Esophagus (tissue), 2 donors: ENCODE results near the gene XK. TPM values are rescaled to one million over a fixed set of nuclear protein-coding genes. Genes with fewer than 3 reads are reported as not detected.

Experiments
- H3K27ac ChIP-seq, 2 donors: one replicate each; pipeline ENCODE4 v1.5.1; 2013; ENCODE audit warnings: low read depth in 2 of 2, mild to moderate bottlenecking in 2 of 2, inconsistent platforms in 1 of 2, low read length in 1 of 2, moderate library complexity in 1 of 2
- H3K27me3 ChIP-seq, 2 donors: one replicate each; pipeline ENCODE4 v1.6.1; 2013; ENCODE audit warnings: low read length in 2 of 2, control low read depth in 1 of 2, mild to moderate bottlenecking in 1 of 2; ENCODE audit not compliant: insufficient read depth in 2 of 2, control insufficient read depth in 1 of 2
- H3K36me3 ChIP-seq, 2 donors: one replicate each; pipeline ENCODE4 v1.6.1; 2013; ENCODE audit warnings: low read length in 1 of 2; ENCODE audit not compliant: control insufficient read depth in 2 of 2, insufficient read depth in 2 of 2
- H3K4me1 ChIP-seq, 2 donors: one replicate each; pipeline ENCODE4 v1.6.1; 2013; ENCODE audit warnings: low read length in 1 of 2; ENCODE audit not compliant: control insufficient read depth in 2 of 2, insufficient read depth in 2 of 2
- H3K4me3 ChIP-seq, 2 donors: one replicate each; pipeline ENCODE4 v1.5.1; 2013; ENCODE audit warnings: low read length in 2 of 2, mild to moderate bottlenecking in 2 of 2, low read depth in 1 of 2, moderate library complexity in 1 of 2
- H3K9me3 ChIP-seq, 2 donors: one replicate each; pipeline ENCODE4 v1.6.1; 2013; ENCODE audit warnings: mild to moderate bottlenecking in 2 of 2, low read depth in 1 of 2, low read length in 1 of 2, moderate library complexity in 1 of 2; ENCODE audit not compliant: control insufficient read depth in 2 of 2, insufficient read depth in 1 of 2
- WGBS, 2 donors: extraction: QIAGEN DNeasy Blood & Tissue Kit; methylation state at CpG; one replicate each; pipeline ENCODE4 v1.1.7; 2013; 5-methylcytosine and 5-hydroxymethylcytosine counted together
- polyA plus RNA-seq, 2 donors: library from polyadenylated mRNA; stranded (reverse); fragments of 200-250 nt; gene quantifications; one replicate each; pipeline ENCODE4 v1.2.3, GENCODE V29; 2013
- donor health status: healthy with polysubstance abuse.
- donor health status: Bipolar disorder and iron deficiency.

Gene XK
- polyA plus RNA-seq, 2 donors, result 0.61 to 1.5 TPM

DNA sequence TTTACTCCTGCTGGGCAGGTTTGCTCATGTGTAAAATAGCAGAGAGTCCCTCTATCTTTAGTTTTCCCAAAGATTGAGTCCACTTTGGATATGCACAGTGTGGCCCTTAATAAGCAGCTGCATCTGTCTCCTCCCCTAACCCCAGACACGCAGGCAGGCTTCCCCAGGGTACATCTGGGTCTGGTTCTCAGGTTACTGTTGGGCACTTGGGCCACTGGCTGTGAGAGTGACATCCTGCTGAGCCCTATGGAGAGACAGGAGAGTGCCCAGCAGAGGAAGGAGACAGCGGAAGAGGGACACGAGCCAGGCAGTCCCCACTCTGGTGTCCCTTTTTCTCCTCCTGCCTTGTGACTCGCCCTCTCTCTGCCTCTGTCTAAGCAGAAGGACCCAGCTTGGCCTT is 16.0 kb downstream of the XK start:
- no peaks in the 10 kb centered on the region for H3K36me3 ChIP-seq
- H3K4me1 ChIP-seq, result peaks cover 0 to 2% of the 10 kb centered on the region in 2 donors
- WGBS, 2 donors, result 70 to 79% methylated on average over 4 of the region's 4 CpGs

DNA sequence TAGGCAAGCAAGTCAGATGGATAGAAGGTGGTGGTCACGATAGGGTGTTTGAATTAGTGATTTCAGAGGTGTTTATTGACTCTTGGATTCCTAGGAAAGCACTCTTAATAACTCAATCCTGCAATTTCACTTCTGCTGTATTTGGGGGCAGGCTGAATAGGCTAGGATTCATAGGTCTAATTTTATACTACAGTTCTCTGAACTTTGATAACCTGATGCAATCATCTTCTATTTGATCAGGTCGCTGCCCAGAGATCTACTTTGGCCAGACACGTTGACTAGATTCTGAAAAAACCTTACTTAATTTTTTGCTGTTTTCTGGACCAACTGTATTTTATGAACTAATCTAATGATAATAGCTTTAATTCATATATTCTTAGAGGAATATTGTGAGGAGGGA is 26.4 kb downstream of the XK start:
- Histone ChIP-seq H3K27me3 (peaks cover 0 to 5% of the 10 kb centered on the region in 2 donors), H3K36me3 (no peaks in the 10 kb centered on the region), H3K27ac (no peak overlapping the region), H3K9me3 (no peaks in the 10 kb centered on the region), H3K4me1 (no peaks in the 10 kb centered on the region), H3K4me3 (no peak overlapping the region)
- WGBS, 2 donors, result 57 to 81% methylated on average over 3 of the region's 3 CpGs

More for the DNA sequence above, 16.0 kb downstream of the XK start:
- Histone ChIP-seq H3K27ac (no peak overlapping the region), H3K27me3 (peaks cover 0 to 3% of the 10 kb centered on the region in 2 donors), H3K9me3 (no peaks in the 10 kb centered on the region), H3K4me3 (no peak overlapping the region)

DNA sequence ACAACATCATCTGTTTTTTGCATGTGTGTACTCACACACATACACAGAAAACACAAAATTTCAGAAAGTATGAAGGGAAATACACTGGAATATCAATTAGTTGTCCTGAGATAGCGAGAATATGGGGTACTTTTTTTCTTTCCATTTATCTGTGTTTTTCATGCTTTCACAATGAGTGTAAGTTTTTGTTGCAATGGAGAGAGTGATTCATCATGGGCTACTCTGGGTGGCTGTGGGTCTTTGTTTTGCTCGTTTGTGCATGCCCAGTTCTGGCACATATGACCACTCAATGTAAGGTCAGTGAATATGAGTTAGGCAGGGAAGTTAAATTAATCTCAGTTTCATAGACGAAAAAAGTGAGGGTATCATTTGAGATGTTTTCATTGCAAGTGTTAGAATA is 26.9 kb downstream of the XK start:
- no peak overlapping the region for H3K27ac ChIP-seq
- peaks cover 0 to 5% of the 10 kb centered on the region in 2 donors for H3K27me3 ChIP-seq
- H3K36me3 ChIP-seq, result no peaks in the 10 kb centered on the region
- 53 to 67% methylated on average over 3 of the region's 3 CpGs for WGBS, 2 donors
- no peaks in the 10 kb centered on the region for H3K9me3 ChIP-seq
- H3K4me1 ChIP-seq, result no peaks in the 10 kb centered on the region
- H3K4me3 ChIP-seq, result no peak overlapping the region

DNA sequence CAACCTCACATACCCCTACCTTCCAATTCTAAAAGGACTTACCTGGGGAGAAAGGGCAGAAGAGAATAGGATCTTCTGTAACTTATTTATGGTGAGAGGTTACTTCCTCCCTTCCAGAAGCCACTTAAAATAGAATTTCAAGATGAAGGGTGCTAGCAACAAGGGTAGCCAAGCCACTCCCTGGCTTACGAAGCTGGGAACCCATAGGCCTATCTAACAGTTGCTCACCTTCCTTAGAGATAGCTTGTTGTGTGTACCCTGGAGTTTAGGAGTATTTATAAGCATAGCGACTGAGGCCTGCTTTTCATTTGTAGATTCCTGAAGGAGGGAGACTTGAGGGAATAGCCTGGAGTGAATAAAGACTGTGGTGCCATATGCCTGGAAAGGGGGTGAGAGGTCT is 28.9 kb downstream of the XK start:
- Histone ChIP-seq H3K4me3 (no peak overlapping the region), H3K27me3 (peaks cover 0 to 5% of the 10 kb centered on the region in 2 donors), H3K9me3 (no peaks in the 10 kb centered on the region), H3K4me1 (no peaks in the 10 kb centered on the region), H3K36me3 (no peaks in the 10 kb centered on the region), H3K27ac (no peak overlapping the region)
- 67 to 84% methylated on average over 2 of the region's 2 CpGs for WGBS, 2 donors

DNA sequence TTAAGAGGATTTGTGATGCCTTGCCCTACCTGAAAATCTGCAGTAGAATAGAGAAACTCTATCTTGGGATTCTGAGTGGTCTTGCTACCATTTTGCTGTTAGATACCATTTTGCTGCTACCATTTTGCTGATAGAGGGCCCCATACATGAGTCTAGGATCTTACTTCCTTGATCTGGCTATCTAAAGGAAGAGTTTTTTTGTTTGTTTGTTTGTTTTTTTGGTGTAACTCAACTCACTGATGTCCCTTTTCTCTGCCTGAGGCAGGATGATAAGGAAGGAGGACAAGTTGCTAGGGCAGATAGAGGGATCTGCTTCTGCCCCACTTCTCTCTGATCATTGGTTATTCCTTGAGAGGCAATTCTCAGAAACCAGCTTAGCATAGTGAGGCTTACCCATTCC is 31.0 kb downstream of the XK start:
- H3K4me3 ChIP-seq, result no peak overlapping the region
- H3K27ac ChIP-seq, result no peak overlapping the region
- no peaks in the 10 kb centered on the region for H3K36me3 ChIP-seq
- no peaks in the 10 kb centered on the region for H3K4me1 ChIP-seq
- H3K27me3 ChIP-seq, result peaks cover 0 to 2% of the 10 kb centered on the region in 2 donors
- H3K9me3 ChIP-seq, result no peaks in the 10 kb centered on the region

DNA sequence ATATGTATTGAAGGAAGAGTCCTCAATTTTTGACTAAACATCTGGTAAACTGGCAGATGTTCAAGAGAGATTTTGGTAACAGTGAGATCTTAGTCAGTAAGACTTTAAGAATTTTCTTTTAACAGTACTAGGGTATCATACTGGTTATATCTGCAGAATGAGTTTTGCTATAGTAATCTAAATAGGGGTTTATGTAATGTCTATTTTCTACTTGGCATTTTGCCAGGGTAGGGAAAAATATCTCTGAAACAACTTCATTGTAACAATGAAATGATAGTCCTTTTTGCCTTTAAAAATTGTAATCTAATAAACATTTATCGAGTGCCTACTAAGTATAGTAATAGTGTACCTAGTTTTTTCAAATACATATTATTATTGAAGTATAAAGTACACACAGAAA is 32.1 kb downstream of the XK start:
- H3K4me3 ChIP-seq, result no peak overlapping the region
- no peak overlapping the region for H3K27ac ChIP-seq
- no peaks in the 10 kb centered on the region for H3K27me3 ChIP-seq
- H3K4me1 ChIP-seq, result no peaks in the 10 kb centered on the region
- no peaks in the 10 kb centered on the region for H3K9me3 ChIP-seq
- no peaks in the 10 kb centered on the region for H3K36me3 ChIP-seq
- WGBS, 2 donors, result 72 to 85% methylated on average over 1 of the region's 1 CpG

DNA sequence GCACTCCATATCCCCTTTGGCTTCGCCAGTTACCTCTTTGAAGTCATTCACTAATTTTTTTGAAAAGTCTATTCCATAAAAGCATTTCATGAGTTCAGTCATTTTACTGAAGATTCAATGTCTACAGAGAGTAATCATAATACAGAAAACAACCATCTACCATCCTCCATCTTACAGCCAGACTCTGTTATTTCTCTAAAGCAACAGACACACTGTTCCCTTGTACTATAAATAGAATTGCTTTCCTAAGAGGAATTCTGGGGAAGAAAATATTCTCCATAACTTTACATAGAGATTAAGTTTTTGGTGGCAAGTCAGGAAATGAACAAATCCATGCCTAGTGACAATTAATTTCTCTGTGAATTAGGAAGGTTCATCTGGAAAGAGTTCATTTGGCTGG is 37.0 kb downstream of the XK start:
- no peaks in the 10 kb centered on the region for H3K4me1 ChIP-seq
- H3K36me3 ChIP-seq, result no peaks in the 10 kb centered on the region
- WGBS, 2 donors, result 76 to 83% methylated on average over 1 of the region's 1 CpG
- no peaks in the 10 kb centered on the region for H3K27me3 ChIP-seq
- no peaks in the 10 kb centered on the region for H3K9me3 ChIP-seq
- H3K4me3 ChIP-seq, result no peak overlapping the region
- no peak overlapping the region for H3K27ac ChIP-seq

DNA sequence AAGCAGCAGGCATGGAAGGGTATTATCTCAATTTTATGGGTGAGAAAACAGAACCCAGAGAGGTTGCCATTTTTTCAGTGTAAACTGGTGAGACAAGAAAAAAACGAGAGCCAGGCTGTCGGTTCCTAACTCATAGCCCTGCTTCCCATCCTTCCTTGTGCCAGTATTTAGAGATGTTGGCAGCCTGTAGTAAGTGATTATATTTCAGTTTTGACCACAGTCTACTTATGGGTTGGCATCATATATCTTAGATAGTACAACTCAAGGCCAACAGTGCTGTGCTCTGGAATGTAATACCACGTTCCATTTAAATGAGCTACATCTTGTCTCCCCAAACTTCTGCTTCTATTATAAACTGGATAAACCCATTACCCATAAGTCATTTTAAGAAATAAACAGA is 40.8 kb downstream of the XK start:
- Histone ChIP-seq H3K9me3 (no peaks in the 10 kb centered on the region), H3K4me3 (no peak overlapping the region), H3K27ac (no peak overlapping the region), H3K27me3 (no peaks in the 10 kb centered on the region), H3K36me3 (no peaks in the 10 kb centered on the region), H3K4me1 (no peaks in the 10 kb centered on the region)
- 82 to 94% methylated on average over 3 of the region's 3 CpGs for WGBS, 2 donors

DNA sequence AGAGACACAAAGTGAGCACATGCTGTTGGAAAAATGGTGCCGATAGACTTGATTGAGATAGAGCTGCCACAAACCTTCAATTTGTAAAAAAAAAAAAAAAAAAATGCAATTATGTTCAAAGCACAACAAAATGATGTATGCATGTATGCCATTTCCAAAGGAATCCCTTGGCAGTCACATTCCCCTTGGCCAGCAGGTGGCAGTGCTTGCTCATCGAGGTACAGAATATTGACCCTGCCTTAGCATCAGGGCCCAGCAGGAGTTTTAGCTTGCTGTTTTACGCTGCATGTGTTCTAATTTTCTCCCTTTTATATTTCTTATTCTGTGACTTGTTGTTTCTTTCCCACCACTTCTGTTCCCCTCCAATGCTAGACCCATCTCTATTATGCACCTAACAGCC is 59.8 kb downstream of the XK start:
- H3K27me3 ChIP-seq, result no peaks in the 10 kb centered on the region
- H3K27ac ChIP-seq, result no peak overlapping the region
- no peaks in the 10 kb centered on the region for H3K36me3 ChIP-seq
- no peaks in the 10 kb centered on the region for H3K9me3 ChIP-seq
- WGBS, 2 donors, result 22 to 23% methylated on average over 3 of the region's 3 CpGs
- H3K4me3 ChIP-seq, result no peak overlapping the region
- H3K4me1 ChIP-seq, result no peaks in the 10 kb centered on the region

DNA sequence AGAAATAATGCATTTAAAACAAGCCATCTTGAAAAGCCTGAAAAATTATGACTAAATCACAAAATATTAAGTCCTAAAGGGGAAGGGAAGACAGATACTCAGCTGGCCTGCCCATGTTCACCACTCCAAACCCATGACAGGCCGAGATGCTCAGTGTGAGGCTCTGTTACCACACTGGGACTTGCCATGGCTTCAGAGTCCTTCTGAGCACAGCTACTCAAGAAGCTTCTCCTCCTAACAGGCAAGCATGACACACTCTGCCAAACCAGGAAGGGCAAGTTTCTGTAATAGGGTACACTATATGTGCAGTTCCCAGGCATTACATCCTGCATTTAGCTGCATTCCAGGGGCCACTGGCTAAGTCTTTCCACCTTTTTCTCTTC is 60.2 kb downstream of the XK start:
- H3K36me3 ChIP-seq, result no peaks in the 10 kb centered on the region
- H3K4me1 ChIP-seq, result no peaks in the 10 kb centered on the region
- no peak overlapping the region for H3K4me3 ChIP-seq
- H3K27ac ChIP-seq, result no peak overlapping the region
- no peaks in the 10 kb centered on the region for H3K27me3 ChIP-seq
- no peaks in the 10 kb centered on the region for H3K9me3 ChIP-seq
- WGBS, 2 donors, result 71 to 91% methylated on average over 1 of the region's 1 CpG
